HG02885 (cell line): ENCODE measurements around the gene FAM98C.
A peak's percentile ranks its signal among the peaks of the same experiment; 100 is the strongest.

Experiments
- ATAC-seq: cut with Tn5 transposase; IDR thresholded peaks from one replicate; pipeline ENCODE4 v1.9.1; 2021; ENCODE audit warnings: mild to moderate bottlenecking; ENCODE audit not compliant: unreplicated experiment, poor library complexity

Gene FAM98C

DNA sequence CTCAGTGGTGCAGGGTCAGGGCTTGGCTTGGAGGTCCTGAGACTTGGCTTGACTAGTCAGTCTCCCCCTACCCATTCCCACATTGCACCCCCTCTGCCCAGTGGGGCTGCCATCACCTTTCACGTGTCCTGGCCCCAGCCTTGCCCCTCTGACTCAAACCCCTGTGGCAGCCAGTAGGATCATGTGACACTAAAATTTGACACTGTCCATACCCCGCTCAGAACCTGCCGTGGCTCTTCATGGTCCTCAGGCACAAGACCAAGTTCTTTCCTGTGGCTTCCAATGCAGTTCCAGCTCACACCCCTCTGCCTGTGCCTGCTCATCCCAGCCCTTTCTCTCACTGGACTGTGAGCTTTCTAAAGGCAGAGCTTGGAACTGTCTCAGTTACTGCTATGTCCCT is 26.3 kb upstream of the FAM98C start:
- no peak for ATAC-seq

DNA sequence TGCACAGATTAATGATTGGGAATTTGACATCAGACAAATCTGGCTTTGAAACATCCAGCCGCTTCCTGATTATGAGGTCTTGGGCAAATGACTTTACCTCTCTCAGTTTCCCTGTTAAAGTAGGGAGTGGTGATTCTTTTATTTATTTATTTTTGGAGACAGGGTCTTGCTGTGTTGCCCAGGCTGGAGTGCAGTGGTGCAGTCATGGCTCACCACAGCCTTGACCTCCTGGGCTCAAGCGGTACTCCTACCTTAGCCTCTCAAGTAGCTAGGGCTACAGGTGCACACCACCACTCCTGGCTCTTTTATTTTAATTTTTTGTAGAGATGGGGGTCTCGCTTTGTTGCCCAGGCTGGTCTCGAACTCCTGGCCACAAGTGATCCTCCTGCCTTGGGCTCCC is 25.8 kb upstream of the FAM98C start:
- ATAC-seq: no peak

DNA sequence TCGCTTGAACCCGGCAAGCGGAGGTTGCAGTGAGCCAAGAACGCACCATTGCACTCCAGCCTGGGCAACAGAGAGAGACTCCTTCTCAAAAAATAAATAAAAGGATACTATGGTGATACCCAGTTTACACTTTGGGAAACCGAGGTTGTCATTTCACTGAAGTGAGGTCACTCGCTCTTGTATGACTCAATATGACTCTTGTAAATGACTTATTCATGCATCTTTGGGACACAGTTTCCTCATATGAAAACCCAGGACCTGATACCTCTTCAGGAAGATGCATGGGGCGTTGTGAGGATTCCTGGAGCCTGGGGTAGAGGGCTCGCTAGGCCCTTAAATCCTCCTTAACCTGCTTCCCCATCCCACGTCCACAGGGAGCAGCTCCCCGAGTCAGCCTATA is 24.0 kb upstream of the FAM98C start:
- no peak for ATAC-seq

GRCh38 chr19:38381138-38381537 is 21.8 kb upstream of the FAM98C start:
- no peak for ATAC-seq

DNA sequence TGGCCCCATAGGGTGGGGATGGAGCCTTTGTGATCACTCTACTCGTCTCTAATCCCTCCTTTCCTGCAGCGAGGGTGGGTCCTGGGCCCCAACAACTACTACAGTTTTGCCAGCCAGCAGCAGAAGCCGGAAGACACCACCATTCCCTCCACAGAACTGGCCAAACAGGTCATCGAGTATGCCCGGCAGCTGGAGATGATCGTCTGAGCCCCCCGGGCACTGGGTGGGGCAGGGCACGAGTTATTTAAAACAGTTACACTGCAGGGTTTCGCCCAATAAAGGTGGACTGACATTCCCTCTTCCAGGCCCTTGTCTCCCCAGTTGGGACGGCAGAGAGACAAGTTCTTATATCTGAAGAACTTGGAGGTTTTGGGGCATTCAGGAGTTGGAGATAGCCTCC is 19.7 kb upstream of the FAM98C start:
- ATAC-seq: no peak

GRCh38 chr19:38383743-38384142 is 19.1 kb upstream of the FAM98C start:
- ATAC-seq: no peak

- ATAC-seq: no peak
Observed at GRCh38 chr19:38384209-38385027, 18.5 kb upstream of the FAM98C start.

- ATAC-seq: no peak
Observed at GRCh38 chr19:38385057-38385803, 17.7 kb upstream of the FAM98C start.

- ATAC-seq: no peak
Observed at GRCh38 chr19:38385804-38386257, 17.1 kb upstream of the FAM98C start.

DNA sequence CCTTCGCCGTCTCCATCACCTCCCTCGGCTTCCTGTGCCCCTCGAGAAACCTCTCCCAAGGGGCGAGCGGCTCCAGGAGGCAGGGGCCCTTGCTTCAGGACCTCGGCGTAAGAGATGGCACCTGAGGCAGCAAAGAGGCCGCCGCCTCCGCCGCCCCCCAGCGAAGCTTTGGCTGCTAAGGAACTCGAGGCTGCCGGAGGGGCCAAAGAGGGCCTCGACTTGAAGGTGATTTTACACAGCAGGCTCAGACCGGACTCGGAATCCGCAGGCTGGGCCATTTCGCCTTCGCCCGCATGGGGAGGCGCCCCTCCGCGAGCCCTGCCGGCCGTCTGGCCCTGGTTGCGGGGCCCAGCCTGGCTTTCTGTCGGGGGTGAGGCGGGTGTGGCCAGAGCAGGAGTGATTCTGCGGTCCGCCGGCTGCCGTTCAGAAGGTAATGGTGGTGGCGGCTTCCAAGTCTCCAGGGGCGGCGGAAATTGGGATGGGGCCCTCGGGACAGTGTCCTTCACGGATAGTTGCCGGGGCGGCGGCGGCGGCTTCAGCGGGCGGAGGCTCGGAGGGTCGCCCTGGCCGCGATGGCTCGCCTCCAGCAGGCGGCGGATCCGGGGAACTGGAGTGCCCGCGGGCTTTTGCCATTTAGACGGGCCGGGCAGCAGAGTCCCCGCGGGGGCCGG is 16.5 kb upstream of the FAM98C start:
- ATAC-seq: no peak

GRCh38 chr19:38386971-38387549 is 15.8 kb upstream of the FAM98C start:
- ATAC-seq: no peak

GRCh38 chr19:38387550-38388348 is 15.1 kb upstream of the FAM98C start, which contains the start of gene GGN:
Gene GGN, minus strand, starts transcription at chr19:38388034. Its CDS starts 773 bp downstream, at chr19:38387261.
- peak; percentile 45 for ATAC-seq

GRCh38 chr19:38388349-38389100 is 14.4 kb upstream of the FAM98C start, which contains the start of gene SPRED3:
Gene SPRED3, plus strand, starts transcription at chr19:38388697. Its CDS starts 1,606 bp downstream, at chr19:38390303.
- no peak for ATAC-seq

GRCh38 chr19:38389101-38389925 is 13.6 kb upstream of the FAM98C start:
- ATAC-seq: no peak

- no peak for ATAC-seq
Observed at GRCh38 chr19:38389957-38390924, 12.7 kb upstream of the FAM98C start.

- ATAC-seq: no peak
Observed at GRCh38 chr19:38391911-38392464, 10.9 kb upstream of the FAM98C start.
